Activated naive CD8-positive, alpha-beta T cell treated with anti-CD3 and anti-CD28 coated beads, Interleukin-2, amount 10 ng/mL, durations not matched to agents 7 days and 5 days (primary cell): ENCODE results near the gene HSPB1. TPM values are rescaled to one million over a fixed set of nuclear protein-coding genes. Genes with fewer than 3 reads are reported as not detected.
"Not testable (repeated sequence)": the region's sequence is repeated elsewhere in the genome, so short reads cannot be mapped to it uniquely, and the experiment has no call there.

ENCODE experiments used
- ATAC-seq: fragments of 150-1000 bp; cut with Tn5 transposase; one replicate; pipeline ENCODE4 v1.10.0; 2021; ENCODE audit warnings: low read depth, moderate library complexity
- POLR2A ChIA-PET: fragments of 350-600 bp; sonication (Branson Sonifier 250); formaldehyde crosslinking; loops from one replicate; lab custom pipeline; 2021; ENCODE audit warnings: antibody characterized with exemption; lab: Charles Lee
- DNase-seq: peaks from one replicate; pipeline ENCODE4 v3.0.0; 2021
- H3K27ac Mint-ChIP-seq: one replicate; pipeline ENCODE4 v1.8.0; 2022; ENCODE audit warnings: mild to moderate bottlenecking, mixed read lengths
- H3K27me3 Mint-ChIP-seq: one replicate; pipeline ENCODE4 v1.8.0; 2022; ENCODE audit warnings: mild to moderate bottlenecking, moderate library complexity, mixed read lengths
- H3K36me3 Mint-ChIP-seq: one replicate; pipeline ENCODE4 v1.8.0; 2021; ENCODE audit warnings: mild to moderate bottlenecking, mixed read lengths
- H3K4me1 Mint-ChIP-seq: one replicate; pipeline ENCODE4 v1.8.0; 2021; ENCODE audit warnings: mixed read lengths
- H3K4me3 Mint-ChIP-seq: one replicate; pipeline ENCODE4 v1.8.0; 2022; ENCODE audit warnings: mild to moderate bottlenecking, moderate library complexity, mixed read lengths
- H3K9me3 Mint-ChIP-seq: one replicate; pipeline ENCODE4 v1.8.0; 2021; ENCODE audit warnings: mixed read lengths
- total RNA-seq, 2 experiments: library from RNA; stranded (reverse); gene quantifications; one replicate each; pipeline ENCODE4 v1.2.3, GENCODE V29; 2021

HSPB1 gene
- total RNA-seq, 2 experiments from 2014 or later: 43.3 to 47.9 TPM

DNA sequence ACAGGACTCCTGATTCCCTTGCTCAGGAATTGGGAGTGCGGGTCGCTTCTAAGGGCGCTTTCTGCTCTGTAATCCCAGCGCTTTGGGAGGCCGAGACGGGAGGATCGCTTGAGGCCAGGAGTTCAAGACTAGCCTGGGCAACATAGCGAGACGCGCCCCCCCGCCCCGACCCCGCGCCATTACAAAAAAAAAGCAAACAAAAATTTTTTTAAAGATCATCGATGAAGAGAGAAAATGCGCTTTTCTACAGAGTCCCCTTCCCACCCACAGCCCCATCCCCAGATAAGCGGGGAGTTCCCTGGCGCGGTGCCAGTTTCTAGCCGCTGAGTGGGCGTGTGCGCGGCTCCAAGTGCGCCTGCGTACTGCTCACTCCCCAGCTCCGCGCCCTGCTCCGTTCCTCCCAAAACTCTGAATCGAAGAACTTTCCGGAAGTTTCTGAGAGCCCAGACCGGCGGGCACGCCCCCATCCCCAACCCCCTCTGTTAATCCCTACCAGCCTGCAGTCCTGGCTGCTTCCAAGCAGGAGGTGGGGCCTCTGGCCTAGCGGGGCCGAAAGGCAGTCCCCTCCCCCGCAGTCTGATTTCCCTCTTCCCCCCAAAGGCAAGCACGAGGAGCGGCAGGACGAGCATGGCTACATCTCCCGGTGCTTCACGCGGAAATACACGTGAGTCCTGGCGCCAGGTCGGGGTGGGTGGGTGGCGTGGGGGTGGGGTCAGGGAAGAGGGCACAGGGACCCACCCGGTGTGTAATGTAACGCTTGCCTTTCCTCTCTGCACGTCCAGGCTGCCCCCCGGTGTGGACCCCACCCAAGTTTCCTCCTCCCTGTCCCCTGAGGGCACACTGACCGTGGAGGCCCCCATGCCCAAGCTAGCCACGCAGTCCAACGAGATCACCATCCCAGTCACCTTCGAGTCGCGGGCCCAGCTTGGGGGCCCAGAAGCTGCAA, 1.0 kb downstream of the HSPB1 start:
- ATAC-seq (peak; percentile 70), DNase-seq (peak; percentile 76)
- H3K27ac Mint-ChIP-seq: peak overlapping the region; percentile 88
- POLR2A ChIA-PET: interaction anchor here (0.6 to 3.1 kb wide), 5 partner anchors 12 to 425 kb away, joined by 3 to 11 read pairs (median 3); partner anchors contain the start of gene RHBDD2
- H3K9me3 Mint-ChIP-seq: no peaks in the 10 kb centered on the region
- H3K27me3 Mint-ChIP-seq: peaks cover 18% of the 10 kb centered on the region
- H3K4me1 Mint-ChIP-seq: peaks cover 14% of the 10 kb centered on the region
- peak overlapping the region; percentile 93 for H3K4me3 Mint-ChIP-seq
- H3K36me3 Mint-ChIP-seq: peaks cover 2% of the 10 kb centered on the region

DNA sequence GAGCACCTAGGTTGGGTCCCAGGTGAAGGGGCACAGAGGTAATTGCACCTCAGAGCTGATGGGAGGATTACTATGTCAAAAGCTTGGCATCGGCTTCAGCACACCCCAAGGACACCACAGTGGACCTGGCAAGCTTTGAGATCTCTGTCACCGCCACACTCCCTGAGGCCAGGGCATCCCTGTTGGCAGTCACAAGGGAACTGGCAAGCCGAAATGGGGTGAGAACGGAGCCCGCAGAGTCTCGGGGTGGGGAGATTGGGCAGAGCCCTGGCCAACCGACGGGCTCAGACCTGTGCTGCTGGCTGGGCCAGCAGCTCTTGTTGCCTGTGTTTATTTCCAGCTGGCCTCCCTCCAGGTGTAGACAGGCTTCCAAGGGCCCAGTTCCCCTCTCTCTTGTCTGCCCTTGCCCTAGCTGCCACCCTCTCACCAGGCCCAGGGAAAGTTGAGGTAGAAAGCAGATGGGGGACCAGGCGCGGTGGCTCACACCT, 2.5 kb downstream of the HSPB1 start:
- POLR2A ChIA-PET: no interaction called here

DNA sequence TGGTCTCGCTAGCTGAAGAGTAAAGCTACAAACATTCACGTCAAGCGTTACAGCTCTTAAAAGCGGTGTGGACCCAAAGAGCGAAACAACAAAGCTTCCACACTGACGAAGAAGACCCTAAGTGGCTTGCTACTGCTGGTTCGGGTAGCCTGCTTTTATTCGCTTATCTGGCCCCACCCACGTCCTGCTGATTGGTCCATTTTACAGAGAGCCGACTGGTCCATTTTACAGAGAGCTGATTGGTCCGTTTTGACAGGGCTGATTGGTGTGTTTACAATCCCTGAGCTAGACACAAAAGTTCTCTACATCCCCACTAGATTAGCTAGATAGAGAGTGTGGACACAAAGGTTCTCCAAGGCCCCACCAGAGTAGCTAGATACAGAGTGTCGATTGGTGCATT, 6.4 kb downstream of the HSPB1 start:
- H3K4me1 Mint-ChIP-seq, DNase-seq, H3K27ac Mint-ChIP-seq, H3K27me3 Mint-ChIP-seq, H3K36me3 Mint-ChIP-seq, H3K4me3 Mint-ChIP-seq, H3K9me3 Mint-ChIP-seq, ATAC-seq: not testable (repeated sequence)
- POLR2A ChIA-PET: interaction anchor here (1.7 kb wide), 1 partner anchor 9 kb away, joined by 5 read pairs; no protein-coding TSS in a partner anchor

More for the DNA sequence above, 2.5 kb downstream of the HSPB1 start:
- Mint-ChIP-seq H3K4me1 (peaks cover 14% of the 10 kb centered on the region), H3K9me3 (no peaks in the 10 kb centered on the region), H3K36me3 (peaks cover 2% of the 10 kb centered on the region), H3K4me3 (no peak overlapping the region), H3K27me3 (peaks cover 18% of the 10 kb centered on the region), H3K27ac (no peak overlapping the region)
- DNase-seq (no peak), ATAC-seq (no peak)

DNA sequence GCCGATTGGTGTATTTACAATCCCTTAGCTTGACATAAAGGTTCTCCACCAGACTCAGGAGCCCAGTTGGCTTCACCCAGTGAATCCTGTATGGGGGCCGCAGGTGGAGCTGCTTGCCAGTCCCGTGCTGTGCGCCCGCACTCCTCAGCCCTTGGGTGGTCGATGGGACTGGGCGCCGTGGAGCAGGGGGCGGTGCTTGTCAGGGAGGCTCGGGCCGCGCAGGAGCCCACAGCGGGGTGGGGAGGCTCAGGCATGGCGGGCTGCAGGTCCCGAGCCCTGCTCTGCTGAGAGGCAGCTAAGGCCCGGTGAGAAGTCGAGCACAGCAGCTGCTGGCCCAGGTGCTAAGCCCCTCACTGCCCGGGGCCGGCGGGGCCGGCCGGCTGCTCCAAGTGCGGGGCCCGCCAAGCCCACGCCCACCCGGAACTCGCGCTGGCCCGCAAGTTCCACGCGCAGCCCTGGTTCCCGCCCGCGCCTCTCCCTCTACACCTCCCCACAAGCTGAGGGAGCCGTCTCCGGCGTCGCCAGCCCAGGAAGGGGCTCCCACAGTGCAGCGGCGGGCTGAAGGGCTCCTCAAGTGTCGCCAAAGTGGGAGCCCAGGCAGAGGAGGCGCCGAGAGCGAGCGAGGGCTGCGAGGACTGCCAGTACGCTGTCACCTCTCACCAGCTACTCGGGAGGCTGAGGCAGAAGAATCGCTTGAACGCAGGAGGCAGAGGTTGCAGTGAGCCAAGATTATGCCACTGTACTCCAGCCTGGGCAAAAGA, 7.0 kb downstream of the HSPB1 start:
- not testable (repeated sequence) for DNase-seq, H3K36me3 Mint-ChIP-seq, ATAC-seq, H3K4me3 Mint-ChIP-seq, H3K27me3 Mint-ChIP-seq, H3K4me1 Mint-ChIP-seq, H3K27ac Mint-ChIP-seq, H3K9me3 Mint-ChIP-seq
- POLR2A ChIA-PET: interaction anchor here (1.7 kb wide), 1 partner anchor 9 kb away, joined by 5 read pairs; no protein-coding TSS in a partner anchor

DNA sequence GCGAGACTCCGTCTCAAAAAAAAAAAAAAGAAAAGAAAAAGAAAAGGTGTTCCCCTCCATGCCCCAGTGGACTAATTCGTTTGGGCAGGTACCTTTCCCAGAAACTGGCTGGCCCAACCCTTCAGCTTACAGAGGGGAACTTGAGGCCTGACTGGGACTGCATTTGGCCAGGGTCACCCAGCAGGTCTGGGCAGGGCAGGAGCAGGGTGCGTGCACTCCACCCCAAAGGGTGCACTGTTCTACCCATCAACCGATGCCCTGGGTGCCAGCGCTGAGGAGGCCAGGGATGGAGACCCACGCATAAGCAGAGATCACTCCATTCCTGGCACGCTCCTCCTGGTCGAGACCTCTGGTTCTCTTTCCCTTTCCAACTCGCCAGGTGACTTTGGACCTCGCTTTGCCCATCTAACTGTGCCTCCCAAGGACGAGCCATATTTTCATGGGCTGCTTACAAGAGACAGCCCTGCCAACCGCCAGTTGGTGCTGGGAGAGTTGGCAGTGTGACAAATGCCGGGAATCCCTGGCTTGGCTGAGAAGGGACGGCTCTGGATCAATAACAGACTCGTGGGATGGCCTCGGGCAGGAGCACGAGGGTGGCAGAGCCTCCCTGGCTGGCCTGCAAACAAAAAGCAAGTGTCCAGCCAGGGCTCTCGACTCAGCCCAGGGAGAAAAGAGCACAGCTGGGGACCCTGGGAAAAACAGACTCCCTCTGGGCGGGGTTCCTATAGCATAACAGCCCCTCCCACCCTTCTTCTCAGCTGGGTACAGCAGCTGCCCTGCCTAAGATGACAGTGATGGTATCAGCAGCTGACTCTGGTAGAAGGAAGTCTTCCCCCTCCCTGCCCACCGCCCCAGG, 7.9 kb downstream of the HSPB1 start:
- H3K4me1 Mint-ChIP-seq: peaks cover 4% of the 10 kb centered on the region
- H3K27ac Mint-ChIP-seq: no peak overlapping the region
- no peaks in the 10 kb centered on the region for H3K9me3 Mint-ChIP-seq
- no peaks in the 10 kb centered on the region for H3K27me3 Mint-ChIP-seq
- ATAC-seq (no peak), DNase-seq (no peak)
- no peak overlapping the region for H3K4me3 Mint-ChIP-seq
- H3K36me3 Mint-ChIP-seq: no peaks in the 10 kb centered on the region
- POLR2A ChIA-PET: interaction anchor here (1.7 kb wide), 1 partner anchor 8 kb away, joined by 5 read pairs; no protein-coding TSS in a partner anchor

DNA sequence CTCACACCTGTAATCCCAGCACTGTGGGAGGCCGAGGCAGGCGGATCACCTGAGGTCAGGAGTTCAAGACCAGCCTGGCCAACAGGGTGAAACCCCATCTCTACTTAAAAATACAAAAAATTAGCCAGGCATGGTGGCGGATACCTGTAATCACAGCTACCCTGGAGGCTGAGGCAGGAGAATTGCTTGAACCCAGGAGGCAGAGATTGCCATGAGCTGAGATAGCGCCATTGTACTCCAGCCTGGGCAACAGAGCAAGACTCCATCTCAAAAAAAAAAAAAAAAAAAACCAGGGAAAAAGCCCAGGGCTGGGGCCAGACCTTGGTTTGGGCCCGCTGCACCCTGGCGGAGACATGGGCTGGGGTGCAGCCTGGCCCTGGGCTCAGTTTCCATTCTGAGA, 9.4 kb downstream of the HSPB1 start:
- H3K4me3 Mint-ChIP-seq, POLR2A ChIA-PET: not testable (repeated sequence)

DNA sequence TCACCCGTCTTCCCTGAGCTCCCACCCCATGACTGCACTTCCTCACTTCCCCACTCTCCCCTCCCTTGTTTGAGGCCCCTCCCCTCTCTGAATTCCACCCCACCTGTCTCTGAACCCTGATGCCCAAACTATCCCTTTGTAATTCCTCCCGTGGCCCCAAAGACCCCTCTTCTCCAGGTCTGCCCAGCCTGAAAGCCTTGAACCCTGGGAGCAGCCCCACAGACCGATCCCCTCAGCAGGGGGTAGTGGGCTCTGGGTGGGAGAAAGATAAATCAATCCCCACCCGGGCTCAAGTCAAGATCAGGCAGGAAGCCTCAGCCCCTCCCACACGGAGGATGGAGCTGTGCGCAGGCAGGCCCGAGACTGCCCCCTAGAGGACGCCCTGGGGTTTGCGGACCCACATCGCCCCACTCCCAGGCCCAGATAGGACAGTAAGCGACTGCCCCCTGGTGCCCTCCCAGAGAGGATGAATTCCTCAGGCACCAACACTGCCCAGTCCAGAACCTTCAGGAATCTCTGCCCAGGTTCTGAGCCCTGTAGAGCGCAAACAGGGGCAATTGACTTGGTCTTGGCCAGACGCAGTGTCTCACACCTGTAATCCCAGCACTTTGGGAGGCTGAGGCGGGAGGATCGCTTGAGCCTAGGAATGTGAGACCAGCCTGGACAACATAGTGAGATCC, 11.7 kb downstream of the HSPB1 start:
- Mint-ChIP-seq H3K4me1 (peaks cover 17% of the 10 kb centered on the region), H3K4me3 (peak overlapping the region; percentile 68), H3K27me3 (no peaks in the 10 kb centered on the region), H3K9me3 (no peaks in the 10 kb centered on the region), H3K36me3 (peaks cover 1% of the 10 kb centered on the region), H3K27ac (peak overlapping the region; percentile 85)
- ATAC-seq (peak; percentile 46), DNase-seq (peak; percentile 98)
- POLR2A ChIA-PET: interaction anchor here (0.7 to 1.6 kb wide), 4 partner anchors 44 to 136 kb away, joined by 4 to 6 read pairs (median 4); partner anchors contain the start of gene YWHAG

More for the DNA sequence above, 9.4 kb downstream of the HSPB1 start:
- not testable (repeated sequence) for H3K36me3 Mint-ChIP-seq, H3K27ac Mint-ChIP-seq, DNase-seq, ATAC-seq, H3K9me3 Mint-ChIP-seq, H3K27me3 Mint-ChIP-seq, H3K4me1 Mint-ChIP-seq

DNA sequence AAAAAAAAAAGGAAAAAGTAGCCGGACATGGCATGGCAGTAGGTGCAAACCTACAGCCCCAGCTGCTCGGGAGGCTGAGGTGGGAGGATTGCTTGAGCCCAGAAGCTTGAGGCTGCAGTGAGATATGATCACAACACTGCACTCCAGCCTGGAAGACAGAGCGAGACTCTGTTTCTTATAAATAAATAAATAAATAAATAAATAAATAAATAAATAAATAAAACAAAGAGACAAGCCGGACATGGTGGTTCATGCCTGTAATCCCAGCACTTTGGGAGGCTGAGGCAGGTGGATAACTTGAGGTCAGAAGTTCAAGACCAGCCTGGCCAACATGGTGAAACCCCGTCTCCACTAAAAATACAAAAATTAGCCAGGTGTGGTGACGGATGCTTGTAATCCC, 12.3 kb downstream of the HSPB1 start:
- H3K4me3 Mint-ChIP-seq, H3K27ac Mint-ChIP-seq: not testable (repeated sequence)

DNA sequence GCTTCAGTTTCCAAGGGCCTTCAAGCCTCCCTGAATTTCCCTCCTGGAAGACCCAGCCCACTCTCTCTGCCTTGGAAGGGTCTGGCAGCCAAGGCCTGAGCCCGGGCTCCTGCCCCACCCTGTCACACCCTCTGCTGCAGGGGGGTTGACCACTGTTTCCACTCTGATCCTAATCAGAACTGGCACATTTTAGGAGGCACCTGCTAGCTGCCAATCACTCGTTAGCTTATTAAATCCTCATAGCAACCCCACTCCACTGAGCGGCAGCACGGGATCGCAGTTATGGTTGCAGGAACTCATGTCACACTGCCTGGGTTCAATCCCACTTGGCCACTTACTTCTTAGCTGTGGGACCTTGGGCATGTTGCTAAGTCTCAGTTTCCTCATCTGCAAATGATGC, 12.9 kb downstream of the HSPB1 start:
- no peak overlapping the region for H3K27ac Mint-ChIP-seq
- H3K36me3 Mint-ChIP-seq: peaks cover 3% of the 10 kb centered on the region
- H3K27me3 Mint-ChIP-seq: no peaks in the 10 kb centered on the region
- DNase-seq (no peak), ATAC-seq (no peak)
- H3K4me3 Mint-ChIP-seq: no peak overlapping the region
- peaks cover 20% of the 10 kb centered on the region for H3K4me1 Mint-ChIP-seq
- H3K9me3 Mint-ChIP-seq: no peaks in the 10 kb centered on the region
- POLR2A ChIA-PET: no interaction called here

More for the DNA sequence above, 12.3 kb downstream of the HSPB1 start:
- not testable (repeated sequence) for H3K27me3 Mint-ChIP-seq, DNase-seq, H3K36me3 Mint-ChIP-seq, H3K9me3 Mint-ChIP-seq, ATAC-seq
- H3K4me1 Mint-ChIP-seq: peaks cover 17% of the 10 kb centered on the region
- POLR2A ChIA-PET: interaction anchor here (0.7 to 1.6 kb wide), 3 partner anchors 44 to 85 kb away, joined by 4 to 6 read pairs (median 5); partner anchors contain the start of gene YWHAG

DNA sequence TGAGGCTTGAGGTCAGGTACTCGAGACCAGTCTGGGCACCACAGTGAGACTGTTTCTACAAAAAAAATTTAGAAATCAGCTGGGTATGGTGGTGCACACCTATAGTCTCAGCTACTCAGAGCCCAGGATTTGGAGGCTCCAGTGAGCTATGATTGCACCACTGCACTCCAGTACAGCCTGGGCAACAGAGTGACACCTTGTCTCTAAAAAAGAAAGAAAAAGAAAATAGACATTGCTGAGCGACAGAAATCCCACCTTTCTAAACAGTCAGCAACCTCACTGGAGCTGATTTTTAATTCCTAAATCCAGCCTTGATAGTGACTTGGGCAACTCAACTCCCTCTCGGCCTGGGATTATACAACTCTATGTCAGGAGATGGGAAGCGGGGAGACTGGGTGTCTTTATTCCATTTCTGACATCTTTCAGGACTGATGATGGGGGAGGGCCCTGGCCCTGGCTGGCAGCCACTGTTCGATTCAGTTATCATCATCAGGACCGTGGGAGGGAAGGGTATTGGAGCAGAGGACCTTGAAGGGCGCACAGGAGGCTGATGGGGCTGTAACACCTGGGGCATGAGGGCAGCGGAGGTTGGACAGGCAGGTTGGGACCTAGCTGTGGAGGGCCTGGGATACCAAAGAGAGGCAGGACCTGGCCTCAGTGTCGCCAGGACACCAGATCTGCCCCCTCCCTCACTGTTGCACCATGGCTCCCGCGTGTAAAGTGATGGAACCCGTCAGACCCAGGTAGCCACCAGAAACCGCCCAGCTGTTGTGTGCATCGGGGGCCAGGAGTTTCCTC, 14.7 kb downstream of the HSPB1 start:
- no peak for DNase-seq
- ATAC-seq: no peak
- POLR2A ChIA-PET: interaction anchor here (0.6 to 3.5 kb wide), 16 partner anchors 8 to 1660 kb away, joined by 3 to 54 read pairs (median 6); partner anchors contain the start of genes GTF2I, HSPB1, MDH2 and RHBDD2
- peaks cover 3% of the 10 kb centered on the region for H3K36me3 Mint-ChIP-seq
- H3K9me3 Mint-ChIP-seq: no peaks in the 10 kb centered on the region
- peaks cover 20% of the 10 kb centered on the region for H3K4me1 Mint-ChIP-seq
- H3K27ac Mint-ChIP-seq: peak overlapping the region; percentile 100
- H3K27me3 Mint-ChIP-seq: no peaks in the 10 kb centered on the region
- peak overlapping the region; percentile 98 for H3K4me3 Mint-ChIP-seq

DNA sequence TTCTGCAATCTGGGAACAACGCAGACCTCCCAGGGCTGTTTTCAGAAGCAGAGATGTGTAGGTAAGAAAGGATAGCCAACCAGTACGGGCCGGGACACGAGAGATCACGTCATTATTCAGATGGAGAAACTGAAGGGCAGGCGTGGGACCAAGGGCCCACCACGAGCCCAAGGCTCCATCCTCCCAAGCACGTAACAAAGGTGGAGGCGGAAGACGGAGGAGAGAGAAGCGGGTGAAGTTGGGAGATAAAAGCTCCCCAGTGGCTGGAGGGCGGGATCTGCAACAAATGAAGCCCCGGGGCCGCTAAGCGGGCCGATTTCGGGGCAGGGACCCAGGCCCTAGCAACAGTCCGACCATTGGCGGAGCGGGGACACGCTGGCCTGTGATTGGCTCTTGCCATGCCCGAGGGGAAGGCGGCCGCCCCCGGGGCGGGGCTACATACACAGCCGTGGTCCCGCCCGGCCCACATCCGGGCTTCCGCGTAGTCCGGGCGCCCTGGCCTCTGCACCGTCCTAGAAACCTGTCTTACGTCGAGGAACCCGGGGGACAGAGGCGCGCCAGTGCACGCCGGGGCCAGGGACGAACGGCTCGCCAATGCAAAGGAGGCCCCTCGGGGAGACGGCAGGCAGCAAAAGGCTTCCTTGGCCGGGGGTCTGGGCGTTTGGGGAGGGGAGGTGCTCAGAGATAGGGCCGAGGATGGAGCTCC, 15.5 kb downstream of the HSPB1 start:
- POLR2A ChIA-PET: interaction anchor here (0.6 to 3.5 kb wide), 22 partner anchors 9 to 439 kb away, joined by 3 to 54 read pairs (median 4); partner anchors contain the start of genes HSPB1, MDH2, RHBDD2 and STYXL1
- H3K27me3 Mint-ChIP-seq: no peaks in the 10 kb centered on the region
- peak; percentile 96 for DNase-seq
- ATAC-seq: peak; percentile 96
- H3K27ac Mint-ChIP-seq: peak overlapping the region; percentile 100
- peak overlapping the region; percentile 98 for H3K4me3 Mint-ChIP-seq
- peaks cover 22% of the 10 kb centered on the region for H3K4me1 Mint-ChIP-seq
- H3K36me3 Mint-ChIP-seq: peaks cover 3% of the 10 kb centered on the region
- H3K9me3 Mint-ChIP-seq: no peaks in the 10 kb centered on the region
